Measurements from ENCODE around the gene PPIL3.

PPIL3 gene

GRCh38 chr2:200860092-200860795 is 28.6 kb downstream of the PPIL3 start:
- DNase-seq = no peak

DNA sequence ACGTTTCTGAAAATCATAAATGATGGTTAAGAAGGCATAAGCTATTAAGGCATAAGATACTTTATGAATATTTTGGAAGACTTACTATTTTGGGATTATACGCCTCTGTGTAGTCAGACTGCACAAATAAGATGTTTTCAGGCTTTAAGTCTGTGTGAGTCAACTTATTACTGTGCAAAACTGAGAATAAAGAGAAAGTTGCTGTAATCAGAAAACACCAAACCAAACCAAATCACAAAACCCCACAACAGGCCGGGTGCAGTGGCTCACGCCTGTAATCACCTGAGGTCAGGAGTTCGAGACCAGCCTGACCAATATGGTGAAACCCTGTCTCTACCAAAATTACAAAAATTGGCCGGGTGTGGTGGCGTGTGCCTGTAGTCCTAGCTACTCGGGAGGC is 32.1 kb downstream of the PPIL3 start:
- no peak for DNase-seq

GRCh38 chr2:200852605-200853004 is 36.3 kb downstream of the PPIL3 start:
- no peak for DNase-seq

DNA sequence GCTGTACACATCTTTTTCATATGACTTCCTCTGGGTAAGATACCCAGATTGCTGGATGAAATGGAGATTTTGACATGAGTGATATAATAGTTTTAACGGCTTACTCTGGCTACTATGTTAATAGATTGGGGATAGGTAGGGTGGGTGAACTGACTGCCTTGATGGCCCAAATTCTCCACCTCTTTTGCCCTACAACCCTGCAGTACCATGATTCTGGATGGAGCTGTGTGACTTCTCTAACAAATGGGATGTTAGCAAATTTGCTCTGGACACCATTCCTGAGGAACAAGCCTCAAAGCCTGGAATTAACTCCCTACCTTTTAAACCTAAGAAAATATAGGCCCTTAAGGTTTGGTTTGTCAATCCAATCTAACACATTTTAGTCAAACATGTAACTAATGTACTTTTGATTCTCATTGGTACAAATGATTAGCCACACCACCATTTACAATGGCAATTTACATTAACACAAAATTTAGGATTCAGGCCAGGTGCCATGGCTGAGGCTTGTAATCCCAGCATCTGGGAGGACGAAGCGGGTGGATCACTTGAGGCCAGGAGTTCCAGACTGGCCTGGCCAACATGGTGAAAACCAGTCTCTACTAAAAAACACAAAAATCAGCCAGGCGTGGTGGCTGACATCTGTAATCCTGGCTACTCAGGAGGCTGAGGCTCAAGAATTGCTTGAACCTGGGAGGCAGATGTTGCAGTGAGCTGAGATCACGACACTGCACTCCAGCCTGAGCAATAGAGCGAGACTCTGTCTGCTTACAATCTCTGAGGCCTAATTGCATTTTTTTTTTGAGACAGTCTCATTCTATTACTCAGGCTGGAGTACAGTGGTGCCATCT is 37.3 kb downstream of the PPIL3 start:
- no peak for DNase-seq

GRCh38 chr2:200850512-200851256 is 38.2 kb downstream of the PPIL3 start:
- DNase-seq = no peak

DNA sequence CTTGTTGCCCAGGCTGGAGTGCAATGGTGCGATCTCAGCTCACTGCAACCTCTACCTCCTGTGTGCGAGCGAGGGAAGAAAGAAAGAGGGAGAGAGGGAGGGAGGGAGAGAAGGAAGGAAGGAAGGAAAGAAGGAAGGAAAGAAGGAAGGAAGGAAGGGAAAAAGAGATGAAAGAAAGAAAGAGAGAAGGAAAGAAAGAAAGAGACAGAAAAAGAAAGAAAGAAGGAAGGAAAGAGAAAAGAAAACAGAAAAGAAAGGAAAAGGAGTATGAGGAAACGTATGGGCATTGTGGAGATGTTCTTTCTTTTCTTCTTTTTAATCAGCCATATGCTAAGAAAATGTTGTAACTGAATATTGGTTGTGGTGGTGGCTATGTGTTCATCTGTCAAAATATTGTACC is 40.9 kb downstream of the PPIL3 start:
- no peak for DNase-seq

GRCh38 chr2:200847269-200847668 is 41.6 kb downstream of the PPIL3 start:
- DNase-seq = no peak

GRCh38 chr2:200845669-200846325 is 43.1 kb downstream of the PPIL3 start:
- DNase-seq = no peak

- no peak for DNase-seq
These were observed 43.7 kb downstream of the PPIL3 start for GRCh38 chr2:200845194-200845593.

DNA sequence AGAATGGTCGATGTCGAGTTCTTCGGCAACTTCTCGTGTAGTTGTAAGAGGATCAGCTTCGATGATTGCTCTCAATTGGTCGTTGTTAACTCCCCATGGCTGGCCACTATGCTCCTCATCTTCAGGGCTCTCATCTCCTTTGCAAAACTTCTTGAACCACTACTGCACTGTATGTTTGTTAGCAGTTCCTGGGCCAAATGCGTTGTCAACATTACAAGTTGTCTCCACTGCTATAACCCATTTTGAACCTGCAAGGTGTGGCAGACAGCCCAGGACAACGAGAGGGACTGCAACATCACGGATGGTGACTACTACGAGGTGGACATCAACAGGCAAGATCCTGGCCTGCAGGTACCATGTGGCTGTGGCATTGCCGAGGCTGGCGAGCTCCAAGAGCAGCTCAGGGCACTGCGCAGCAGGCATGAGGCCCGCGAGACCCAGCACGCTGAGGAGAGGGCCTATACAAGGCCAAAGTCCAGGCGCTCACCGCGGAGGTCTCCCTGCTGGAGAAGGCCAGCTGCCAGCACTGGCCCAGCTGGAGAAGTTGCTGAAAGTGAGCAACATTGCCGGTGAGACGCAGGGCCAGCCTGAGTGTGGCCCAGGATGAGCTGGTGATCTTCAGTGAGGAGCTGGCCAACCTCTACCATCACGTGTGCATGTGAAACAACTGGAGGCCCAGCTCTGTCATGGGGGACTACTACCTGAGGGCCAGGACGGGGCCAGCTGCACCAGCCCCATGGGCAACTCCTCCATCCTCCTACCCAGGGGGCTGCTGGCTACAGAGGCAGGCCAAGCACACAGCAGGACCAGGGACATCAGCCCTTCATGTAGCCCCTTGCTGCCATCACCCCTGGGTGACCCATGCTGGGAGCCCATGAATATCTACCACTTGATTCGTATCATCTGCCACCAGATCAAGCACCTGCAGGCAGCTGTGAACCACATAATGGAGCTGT is 44.6 kb downstream of the PPIL3 start:
- no peak for DNase-seq

DNA sequence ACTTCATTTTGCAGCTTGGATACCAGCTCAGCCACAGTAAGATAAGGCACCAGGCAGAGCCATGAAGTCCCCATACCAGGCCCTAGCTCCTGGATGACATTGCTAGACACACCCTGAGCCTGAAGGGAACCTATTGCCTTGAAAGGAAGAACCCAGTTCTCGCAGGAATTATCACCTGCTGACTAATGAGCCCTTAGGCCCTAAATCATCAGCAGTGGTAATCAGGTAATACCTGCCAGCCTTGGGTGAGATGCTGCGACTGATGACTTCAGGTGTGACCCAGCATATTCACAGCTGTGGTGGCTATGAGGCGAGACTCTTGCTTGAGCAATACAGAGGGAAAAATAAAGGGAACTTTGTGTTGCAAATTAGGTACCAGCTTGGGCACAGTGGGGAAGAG is 49.4 kb downstream of the PPIL3 start:
- no peak for DNase-seq

DNA sequence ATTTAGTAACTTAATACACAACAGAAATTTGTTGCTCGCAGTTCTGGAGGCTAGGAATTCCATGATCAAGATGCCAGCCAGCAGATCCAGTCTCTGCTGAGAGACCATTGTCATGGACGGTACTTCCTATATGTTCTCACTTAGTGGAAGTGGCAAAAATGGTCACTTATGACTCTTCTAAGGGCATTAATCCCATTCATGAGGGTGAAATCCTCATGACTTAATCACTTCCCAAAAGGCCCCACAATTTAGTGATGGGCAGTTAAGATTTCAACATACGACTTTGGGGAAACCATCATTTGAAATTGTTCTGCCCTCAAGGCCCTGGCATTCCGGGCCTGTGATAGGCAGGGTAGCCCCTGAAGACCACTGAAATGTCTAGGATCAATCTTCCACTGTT is 54.2 kb downstream of the PPIL3 start:
- DNase-seq = no peak

DNA sequence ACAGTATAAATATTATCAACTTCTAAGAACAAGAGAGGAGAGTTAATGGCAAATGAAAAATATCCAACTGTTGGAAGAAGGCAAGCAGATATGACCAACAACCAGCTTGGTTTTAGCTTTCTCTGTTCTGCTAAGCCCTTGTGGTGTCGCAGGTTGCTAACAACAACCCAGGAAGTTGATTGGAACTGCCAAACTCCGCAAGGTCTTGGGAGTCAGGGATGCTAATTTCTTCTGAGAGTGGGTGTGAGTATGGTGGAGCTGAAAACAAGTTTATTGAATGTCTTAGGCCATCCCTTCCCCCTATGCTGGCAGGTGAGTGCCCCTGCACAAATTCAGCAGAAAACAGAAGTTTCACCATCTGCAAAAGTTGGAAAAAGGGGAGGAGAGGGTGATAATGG is 59.6 kb downstream of the PPIL3 start:
- DNase-seq = no peak

- DNase-seq = no peak
These were observed 60.2 kb downstream of the PPIL3 start for GRCh38 chr2:200828572-200829257.

GRCh38 chr2:200828104-200828503 is 60.8 kb downstream of the PPIL3 start:
- DNase-seq = no peak

GRCh38 chr2:200821686-200822245 is 67.1 kb downstream of the PPIL3 start:
- no peak for DNase-seq

Measured in NCI-H526 treated with DMSO at 0.1 percent for 48 hours (cell line).